Measurements from ENCODE around the gene PPP1R37.
A peak's percentile ranks its signal among the peaks of the same experiment; 100 is the strongest.
"Not testable (repeated sequence)": the region's sequence is repeated elsewhere in the genome, so short reads cannot be mapped to it uniquely, and the experiment has no call there.

The PPP1R37 gene

GRCh38 chr19:45097450-45097775 is 4.4 kb downstream of the PPP1R37 start:
- DNase-seq: no peak

DNA sequence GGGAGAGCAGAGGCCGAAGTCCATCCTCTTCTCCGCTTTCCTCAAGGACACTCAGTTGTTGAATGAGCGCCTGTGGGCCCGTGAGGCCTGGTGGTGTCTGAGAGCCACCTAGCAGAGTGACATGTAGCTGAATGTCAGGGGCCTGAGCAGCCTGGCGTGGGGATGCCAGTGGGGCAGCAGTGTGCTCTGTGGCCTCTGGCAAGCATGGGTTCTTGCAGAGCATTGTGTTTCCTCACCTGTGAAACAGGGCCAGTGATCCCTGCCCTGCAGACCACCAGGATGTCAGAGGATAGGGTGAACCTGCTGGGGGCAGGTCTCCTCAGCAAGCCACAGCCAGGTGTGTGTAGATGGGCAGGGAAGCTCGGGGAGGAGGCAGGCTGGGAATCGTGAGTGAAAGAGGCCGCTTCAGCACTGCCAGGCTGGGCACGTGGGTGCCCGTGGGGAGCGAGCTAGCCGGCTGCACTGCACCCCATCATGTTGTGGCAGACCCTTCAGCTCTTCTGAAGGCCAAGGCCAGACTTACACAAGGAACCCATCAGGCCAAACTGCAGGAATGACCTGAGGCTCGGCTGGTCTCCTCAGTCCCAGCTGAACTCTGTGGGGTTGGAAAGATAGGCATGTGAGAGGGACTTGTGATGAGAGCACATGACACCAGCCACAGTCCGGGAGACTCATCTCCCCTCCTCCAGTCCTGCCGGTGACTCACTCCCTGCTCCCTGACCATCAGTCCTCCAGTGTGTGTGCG is 5.0 kb downstream of the PPP1R37 start:
- DNase-seq: no peak

DNA sequence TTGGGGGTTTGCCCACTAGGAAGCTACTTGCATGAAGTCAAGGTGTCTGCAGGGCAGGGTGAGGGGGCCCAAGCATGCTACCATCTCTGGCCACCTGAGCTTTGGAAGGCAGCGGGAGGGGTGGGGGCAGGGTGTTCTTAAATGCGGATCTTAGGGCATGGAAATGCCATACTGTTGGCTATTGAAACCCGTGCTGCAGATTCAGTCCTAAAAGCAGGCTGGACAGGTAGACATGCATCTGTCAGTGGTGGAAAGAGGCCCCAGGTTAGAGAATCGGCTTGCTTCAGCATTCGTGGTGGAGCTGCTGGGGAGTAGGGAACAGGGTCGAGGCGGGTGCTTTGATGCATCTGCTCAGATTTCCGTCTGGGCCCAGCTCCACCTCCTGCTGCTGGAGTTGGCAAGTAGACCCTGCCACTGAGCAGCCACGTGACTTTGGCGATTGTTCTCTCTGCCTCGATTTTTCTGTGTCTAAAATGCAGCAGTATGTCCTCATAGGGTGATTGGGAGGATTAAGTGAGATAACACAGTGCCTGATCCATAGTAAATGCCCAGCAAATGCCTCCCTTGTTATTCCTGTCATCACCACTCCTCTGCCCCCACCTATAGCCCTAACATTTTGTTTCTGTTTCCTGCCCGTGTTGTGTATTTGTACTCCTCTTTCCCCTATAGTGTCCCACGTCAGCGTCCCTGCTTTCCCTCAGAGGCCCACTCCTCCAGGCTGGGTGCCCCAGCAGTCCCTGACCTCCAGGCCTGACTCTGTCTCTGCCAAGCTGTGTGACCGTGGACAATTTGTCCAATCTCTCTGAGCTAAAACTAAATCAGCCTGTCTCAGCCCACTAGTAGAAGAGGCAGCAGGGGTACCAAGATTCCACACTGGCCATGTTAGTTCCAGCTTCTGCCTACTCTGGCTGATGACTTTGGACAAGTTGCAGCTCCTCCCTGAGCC is 5.8 kb downstream of the PPP1R37 start:
- no peak for DNase-seq

GRCh38 chr19:45099467-45100191 is 6.7 kb downstream of the PPP1R37 start:
- DNase-seq: no peak

- DNase-seq: no peak
Observed at GRCh38 chr19:45100201-45100600, 7.2 kb downstream of the PPP1R37 start.

- DNase-seq: no peak
Observed at GRCh38 chr19:45100846-45101252, 7.9 kb downstream of the PPP1R37 start.

GRCh38 chr19:45101806-45102205 is 8.8 kb downstream of the PPP1R37 start:
- DNase-seq: no peak

DNA sequence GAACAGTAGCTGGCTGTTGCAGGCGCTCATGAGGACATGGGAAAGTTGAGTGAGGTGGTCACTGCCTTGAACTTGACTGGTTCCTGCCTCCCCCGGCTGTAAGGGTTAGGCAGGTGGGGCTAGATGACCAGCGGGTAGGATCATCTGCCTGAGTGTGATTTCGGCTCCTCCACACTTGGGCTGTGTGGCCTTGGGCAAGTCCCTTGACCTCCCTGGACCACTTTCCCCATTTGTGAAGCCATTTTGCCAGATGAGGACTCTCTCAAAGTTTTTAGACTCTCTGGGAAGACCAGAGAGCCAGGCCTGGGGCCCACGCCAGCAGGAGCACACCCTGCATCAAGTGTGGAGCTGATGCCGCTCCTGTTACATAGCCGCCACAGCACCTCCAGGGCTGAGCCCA is 9.5 kb downstream of the PPP1R37 start:
- DNase-seq: no peak

DNA sequence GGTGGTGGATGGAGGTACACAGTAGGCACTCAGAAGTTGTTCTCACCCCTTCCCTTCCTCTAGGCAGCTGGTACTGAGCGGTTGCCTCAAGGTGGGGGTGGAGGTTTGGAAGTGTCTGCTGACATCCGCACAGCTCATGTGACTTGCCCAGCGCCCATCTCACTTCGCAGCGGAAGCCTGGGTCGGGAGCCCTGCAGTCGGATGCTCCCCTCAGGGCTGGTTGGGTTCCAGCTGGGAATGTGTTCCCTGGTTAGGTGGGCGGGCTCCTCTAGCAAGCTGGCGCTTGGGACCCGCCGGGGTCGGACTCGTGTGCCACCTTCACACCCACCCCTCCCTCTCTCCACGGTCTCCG is 10.2 kb downstream of the PPP1R37 start:
- no peak for DNase-seq

DNA sequence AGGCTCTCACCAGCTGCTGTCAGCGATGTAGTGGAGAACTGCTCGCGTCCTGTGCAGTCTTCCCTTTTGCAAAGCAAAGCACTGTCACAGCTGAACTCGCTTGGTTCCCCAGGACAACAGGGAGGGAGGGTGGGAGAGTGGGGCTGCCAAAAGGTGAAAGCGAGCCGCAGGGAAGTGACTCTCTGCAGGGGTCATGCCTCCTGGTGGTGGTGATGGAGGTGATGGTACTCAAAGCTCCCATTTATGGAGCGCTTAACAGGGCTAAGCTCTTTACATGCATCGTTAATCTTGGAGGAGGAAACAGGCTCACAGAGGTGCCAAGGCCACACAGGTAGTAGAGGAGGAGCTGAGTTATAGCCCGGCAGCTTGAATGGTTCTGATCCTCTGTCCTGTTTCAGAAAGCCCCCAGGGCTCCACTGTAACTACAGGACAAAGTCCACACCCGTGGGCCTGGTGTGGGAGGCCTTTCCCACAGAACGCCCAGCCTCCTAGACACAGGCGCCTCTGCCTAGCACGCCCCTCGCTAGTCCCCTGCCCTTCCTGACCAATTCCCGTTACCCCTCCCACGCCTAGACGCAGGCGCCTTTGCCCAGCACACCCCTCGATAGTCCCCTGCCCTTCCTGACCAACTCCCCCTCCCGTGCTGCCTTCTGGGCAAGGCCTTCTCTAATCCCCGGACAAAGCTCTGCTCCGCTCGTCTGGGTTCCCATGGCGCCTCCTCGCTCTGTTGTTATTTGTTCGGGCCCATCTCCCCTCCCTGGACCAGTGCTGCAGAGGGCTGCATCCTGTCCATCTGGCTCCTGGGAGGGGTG is 10.7 kb downstream of the PPP1R37 start:
- DNase-seq: no peak

GRCh38 chr19:45104658-45105349 is 11.8 kb downstream of the PPP1R37 start:
- no peak for DNase-seq

DNA sequence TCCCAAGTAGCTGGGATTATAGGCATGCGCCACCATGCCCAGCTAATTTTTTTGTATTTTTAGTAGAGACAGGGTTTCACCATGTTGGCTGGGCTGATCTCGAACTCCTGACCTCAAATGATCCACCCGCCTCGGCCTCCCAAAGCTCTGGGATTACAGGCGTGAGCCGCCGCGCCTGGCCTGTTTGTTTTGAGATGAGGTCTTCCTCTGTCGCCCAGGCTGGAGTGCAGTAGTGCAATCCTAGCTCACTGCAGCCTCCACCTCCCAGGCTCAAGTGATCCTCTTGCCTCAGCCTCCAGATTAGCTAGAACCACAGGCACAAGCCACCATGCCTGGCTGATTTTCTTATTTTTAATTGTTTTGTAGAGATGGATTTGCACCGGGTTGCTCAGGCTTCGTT is 13.4 kb downstream of the PPP1R37 start:
- DNase-seq: not testable (repeated sequence)

GRCh38 chr19:45107621-45108150 is 14.7 kb downstream of the PPP1R37 start:
- DNase-seq: no peak

- no peak for DNase-seq
Observed at GRCh38 chr19:45110851-45111266, 17.9 kb downstream of the PPP1R37 start.

- no peak for DNase-seq
Observed at GRCh38 chr19:45112111-45112827, 19.3 kb downstream of the PPP1R37 start.

DNA sequence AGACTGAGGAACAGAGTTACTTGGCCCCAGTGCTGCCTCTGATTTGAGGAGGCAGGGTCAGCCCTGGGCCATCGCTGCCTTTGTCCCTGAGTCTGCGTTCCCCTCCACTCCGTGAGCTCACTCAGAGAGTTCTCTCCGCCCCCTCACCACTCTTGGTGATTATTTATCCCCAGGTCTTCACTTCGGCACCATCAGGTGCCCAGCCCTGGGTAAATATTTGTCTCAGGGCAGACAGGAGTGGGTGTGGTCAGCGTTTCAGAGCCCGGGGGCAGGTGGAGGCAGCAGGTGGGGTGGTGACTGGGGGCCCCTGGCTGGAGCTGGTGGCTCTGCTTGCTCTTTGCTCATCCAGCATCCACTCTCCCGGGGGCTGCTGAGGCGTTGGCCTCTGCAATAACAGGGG is 20.6 kb downstream of the PPP1R37 start:
- no peak for DNase-seq

DNA sequence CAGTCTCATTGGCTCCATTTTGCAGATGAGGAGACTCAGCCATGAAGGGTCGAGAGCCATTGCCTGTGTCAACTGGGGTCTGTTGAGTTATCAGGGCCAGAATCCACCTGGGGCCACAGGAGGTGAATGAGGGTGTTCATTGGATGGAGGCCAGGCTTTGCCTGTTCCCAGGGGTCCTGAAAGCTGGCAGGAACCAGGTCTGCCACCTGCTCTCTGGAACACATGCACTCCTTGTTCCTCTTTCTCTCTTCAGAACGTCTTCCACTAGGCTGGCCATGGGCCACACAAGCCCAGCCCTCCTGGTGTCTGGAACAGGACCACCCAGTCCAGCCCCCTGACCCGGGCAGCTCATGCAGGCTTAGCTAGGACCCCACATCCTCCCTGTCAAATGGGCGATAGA is 21.1 kb downstream of the PPP1R37 start:
- no peak for DNase-seq

GRCh38 chr19:45115809-45116615 is 23.0 kb downstream of the PPP1R37 start:
- peak; percentile 32 for DNase-seq

DNA sequence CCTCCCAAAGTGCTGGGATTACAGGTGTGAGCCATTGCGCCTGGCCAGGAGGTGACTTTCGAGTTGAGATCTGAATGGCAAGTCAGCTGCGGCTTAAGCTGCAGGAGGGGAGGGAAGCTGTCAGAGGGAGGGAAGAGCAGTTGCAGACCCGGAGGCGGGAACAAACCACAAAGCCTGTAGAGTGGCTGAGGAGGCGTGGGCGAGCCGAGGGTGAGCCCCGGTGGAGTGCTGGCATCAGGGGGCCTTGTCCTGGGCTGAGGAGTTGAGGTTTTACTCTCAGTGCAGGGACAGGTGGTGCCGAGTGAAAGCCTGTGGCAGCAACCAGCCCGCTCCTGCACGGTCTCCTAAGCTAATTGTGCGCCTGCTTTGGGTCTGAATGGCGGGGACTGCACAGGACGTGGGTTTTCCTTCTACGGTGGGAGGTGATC is 24.2 kb downstream of the PPP1R37 start:
- DNase-seq: no peak

- DNase-seq: no peak
Observed at GRCh38 chr19:45117671-45118070, 24.7 kb downstream of the PPP1R37 start.

All from SIG-M5 (cell line).